Measurements from ENCODE around the gene TCP11L1.

GRCh38 chr11:33016654-33017053 lies 22.7 kb upstream of the TCP11L1 start:
- no peak for TF ChIP-seq CTCF (IDR thresholded peaks at IDR 0.05; ENCODE audit: extremely low read depth in 1 of 2, insufficient read depth in 1 of 2, low read depth in 1 of 2, low read length in 2 of 2)
- no peak for TF ChIP-seq POLR2A (IDR thresholded peaks at IDR 0.05; ENCODE audit: low read depth, low read length)
- TF ChIP-seq POLR2AphosphoS5 (IDR thresholded peaks at IDR 0.05; ENCODE audit: insufficient read depth, low read depth, low read length), result no peak
- TF ChIP-seq MYC (IDR thresholded peaks at IDR 0.05; ENCODE audit: low read depth, low read length), result no peak
- no peak for TF ChIP-seq MAX (IDR thresholded peaks at IDR 0.05; ENCODE audit: insufficient read depth, insufficient read length)
- no peak for TF ChIP-seq EZH2 (IDR thresholded peaks at IDR 0.05; ENCODE audit: borderline replicate concordance, low read depth, low read length, severe bottlenecking)

All from endothelial cell of umbilical vein (primary cell).